CD4-positive, alpha-beta T cell treated with Interleukin-17A for 1 hour (primary cell): ENCODE measurements around the gene TYROBP.

ENCODE experiments used
- DNase-seq: peaks from one replicate; pipeline ENCODE4 v3.0.0-alpha.2; 2020

The TYROBP gene

GRCh38 chr19:35869327-35870123 lies 38.6 kb downstream of the TYROBP start:
- peak; percentile 86 for DNase-seq

DNA sequence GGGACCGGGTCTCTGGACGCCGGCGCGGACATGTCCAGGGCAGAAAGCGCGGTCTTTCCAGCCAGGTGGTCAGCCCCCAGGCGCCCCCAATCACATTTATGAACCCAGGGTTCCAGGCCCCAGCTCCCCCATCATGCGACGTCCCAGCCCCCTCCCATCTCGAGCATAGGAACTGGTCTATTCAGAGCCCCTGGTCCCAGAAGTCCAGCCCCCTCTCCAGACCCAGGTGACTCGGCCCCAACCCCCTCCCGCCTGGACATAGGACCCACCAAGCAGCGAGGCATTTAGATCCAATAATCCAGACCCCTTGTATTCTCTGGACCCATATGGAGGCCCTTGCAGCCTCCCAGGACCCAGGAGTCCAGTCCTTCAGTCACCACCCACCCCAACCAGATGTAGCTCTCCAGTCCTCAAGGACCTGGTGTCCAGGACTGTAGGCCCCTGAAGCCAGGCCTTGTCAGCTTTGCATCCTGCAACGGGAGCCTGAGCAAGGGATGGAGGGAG lies 39.2 kb downstream of the TYROBP start:
- no peak for DNase-seq

DNA sequence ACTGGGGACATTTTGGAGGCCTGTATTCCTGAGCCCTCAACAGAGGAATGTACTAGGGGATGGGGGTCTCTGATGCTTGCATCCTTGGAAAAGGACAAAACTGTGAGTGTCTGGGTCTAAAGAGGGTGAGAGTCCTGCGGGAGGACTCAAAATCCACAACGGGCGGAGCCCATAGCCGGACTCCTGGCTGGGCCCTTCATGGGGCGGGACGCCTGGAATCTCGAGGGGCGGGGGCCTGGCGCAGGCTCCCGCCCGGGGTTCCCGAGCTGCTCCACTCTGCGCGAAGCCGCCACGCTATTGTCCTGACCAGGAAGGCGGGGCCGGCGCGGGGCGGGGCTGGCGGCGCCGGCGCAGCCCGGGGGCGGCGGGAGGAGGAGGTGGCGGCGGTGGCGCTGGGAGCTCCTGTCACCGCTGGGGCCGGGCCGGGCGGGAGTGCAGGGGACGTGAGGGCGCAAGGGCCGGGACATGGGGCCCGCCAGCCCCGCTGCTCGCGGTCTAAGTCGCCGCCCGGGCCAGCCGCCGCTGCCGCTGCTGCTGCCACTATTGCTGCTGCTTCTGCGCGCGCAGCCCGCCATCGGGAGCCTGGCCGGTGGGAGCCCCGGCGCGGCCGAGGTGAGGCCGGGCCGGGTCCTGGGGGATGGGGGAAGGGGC lies 39.8 kb downstream of the TYROBP start, which contains the start of gene APLP1:
Gene APLP1, plus strand, starts transcription at position 403 of the 651 bp plus-strand sequence. Its CDS starts 63 bp downstream, at position 466.
- peak; percentile 66 for DNase-seq

DNA sequence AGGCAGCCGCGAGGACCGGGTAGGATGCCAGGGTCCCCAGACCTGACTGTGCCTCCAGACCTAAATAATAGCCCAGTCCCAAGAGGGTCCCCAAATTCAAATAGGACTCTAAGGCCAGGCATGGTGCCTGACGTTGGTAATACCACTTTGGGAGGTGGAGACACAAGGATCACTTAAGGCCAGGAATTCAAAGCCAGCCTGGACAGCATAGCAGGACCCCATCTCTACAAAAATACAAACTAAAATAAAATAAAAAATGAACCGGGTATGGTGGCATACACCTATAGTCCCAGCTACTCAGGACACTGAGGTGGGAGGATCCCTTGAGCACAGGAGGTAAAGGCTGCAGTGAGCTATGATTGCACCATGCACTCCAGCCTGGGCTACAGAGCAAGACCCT lies 45.1 kb downstream of the TYROBP start:
- DNase-seq: no peak

GRCh38 chr19:35862528-35862927 lies 45.6 kb downstream of the TYROBP start:
- DNase-seq: no peak

DNA sequence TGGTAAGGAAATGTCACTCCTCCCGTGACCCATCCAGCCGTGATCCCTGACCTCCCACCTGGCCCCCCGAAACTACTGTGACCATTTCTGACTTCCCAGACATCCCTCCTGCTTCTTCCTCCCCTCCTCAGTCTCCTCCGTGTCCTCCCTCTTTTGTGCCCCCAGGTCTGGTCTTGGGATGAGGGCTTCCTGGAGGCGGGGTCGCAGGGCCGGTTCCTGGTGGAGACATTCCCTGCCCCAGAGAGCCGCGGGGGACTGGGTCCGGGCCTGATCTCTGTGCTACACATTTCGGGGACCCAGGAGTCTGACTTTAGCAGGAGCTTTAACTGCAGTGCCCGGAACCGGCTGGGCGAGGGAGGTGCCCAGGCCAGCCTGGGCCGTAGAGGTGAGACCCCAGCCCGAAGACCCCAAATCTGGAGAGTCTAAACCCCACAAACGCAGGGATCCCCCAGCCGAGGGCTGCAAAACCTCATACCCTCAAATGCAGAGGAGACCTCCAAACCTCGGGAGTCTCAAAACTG lies 46.4 kb downstream of the TYROBP start:
- DNase-seq: no peak

- no peak for DNase-seq
These were observed 47.1 kb downstream of the TYROBP start for GRCh38 chr19:35860818-35861639.

DNA sequence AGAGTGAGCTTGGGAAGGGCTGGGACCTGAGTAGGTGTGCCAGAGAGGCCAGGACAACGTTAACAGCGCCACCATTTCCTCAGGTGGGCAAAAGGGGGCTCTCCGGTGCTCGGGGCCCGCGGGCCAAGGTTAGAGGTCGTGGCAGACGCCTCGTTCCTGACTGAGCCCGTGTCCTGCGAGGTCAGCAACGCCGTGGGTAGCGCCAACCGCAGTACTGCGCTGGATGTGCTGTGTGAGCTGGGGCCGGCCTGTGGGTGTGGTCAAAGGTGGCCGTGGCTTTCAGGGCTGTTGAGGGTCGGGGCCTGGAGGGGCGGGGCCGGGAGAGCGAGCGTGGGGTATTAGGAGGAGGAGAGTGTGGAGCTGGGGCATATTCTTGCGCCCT lies 47.7 kb downstream of the TYROBP start:
- no peak for DNase-seq

DNA sequence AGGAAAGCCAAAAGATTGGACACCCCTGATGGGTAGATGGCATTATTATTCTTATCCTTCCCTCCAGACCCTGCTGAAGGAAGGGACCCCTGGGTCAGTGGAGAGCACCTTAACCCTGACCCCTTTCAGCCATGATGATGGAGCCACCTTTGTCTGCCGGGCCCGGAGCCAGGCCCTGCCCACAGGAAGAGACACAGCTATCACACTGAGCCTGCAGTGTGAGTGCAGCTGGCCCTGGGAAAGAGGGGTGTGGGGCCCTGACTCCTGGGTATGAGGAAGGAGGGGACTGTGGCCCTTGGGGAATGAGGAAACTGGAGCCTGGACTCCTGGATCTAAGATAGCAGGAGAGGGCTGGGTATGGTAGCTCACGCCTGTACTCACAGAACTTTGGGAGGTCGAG lies 48.7 kb downstream of the TYROBP start:
- no peak for DNase-seq

GRCh38 chr19:35858311-35858710 lies 49.8 kb downstream of the TYROBP start:
- DNase-seq: no peak

GRCh38 chr19:35856546-35857149 lies 51.4 kb downstream of the TYROBP start, which contains the start of gene KIRREL2:
Gene KIRREL2, plus strand, starts transcription at chr19:35856911. Its CDS starts 209 bp downstream, at chr19:35857120.
- DNase-seq: peak; percentile 10
